DND-41 (cell line): Measurements from ENCODE around the gene MAPK1.

Source experiments
- EZH2 ChIP-seq: IDR thresholded peaks from 3 replicates; pipeline ENCODE4 v1.6.1; 2012; ENCODE audit warnings: borderline replicate concordance, low read depth, mild to moderate bottlenecking, moderate library complexity, low read length, inconsistent platforms; ENCODE audit not compliant: severe bottlenecking
- TF ChIP-seq, protein P1 (sequence below): IDR thresholded peaks from 2 replicates; pipeline ENCODE4 v1.5.1; 2012; ENCODE audit warnings: borderline replicate concordance, low read length, moderate library complexity, mild to moderate bottlenecking; ENCODE audit not compliant: poor library complexity, severe bottlenecking; ENCODE audit errors: extremely low read depth

- TF ChIP-seq, protein P1, sequence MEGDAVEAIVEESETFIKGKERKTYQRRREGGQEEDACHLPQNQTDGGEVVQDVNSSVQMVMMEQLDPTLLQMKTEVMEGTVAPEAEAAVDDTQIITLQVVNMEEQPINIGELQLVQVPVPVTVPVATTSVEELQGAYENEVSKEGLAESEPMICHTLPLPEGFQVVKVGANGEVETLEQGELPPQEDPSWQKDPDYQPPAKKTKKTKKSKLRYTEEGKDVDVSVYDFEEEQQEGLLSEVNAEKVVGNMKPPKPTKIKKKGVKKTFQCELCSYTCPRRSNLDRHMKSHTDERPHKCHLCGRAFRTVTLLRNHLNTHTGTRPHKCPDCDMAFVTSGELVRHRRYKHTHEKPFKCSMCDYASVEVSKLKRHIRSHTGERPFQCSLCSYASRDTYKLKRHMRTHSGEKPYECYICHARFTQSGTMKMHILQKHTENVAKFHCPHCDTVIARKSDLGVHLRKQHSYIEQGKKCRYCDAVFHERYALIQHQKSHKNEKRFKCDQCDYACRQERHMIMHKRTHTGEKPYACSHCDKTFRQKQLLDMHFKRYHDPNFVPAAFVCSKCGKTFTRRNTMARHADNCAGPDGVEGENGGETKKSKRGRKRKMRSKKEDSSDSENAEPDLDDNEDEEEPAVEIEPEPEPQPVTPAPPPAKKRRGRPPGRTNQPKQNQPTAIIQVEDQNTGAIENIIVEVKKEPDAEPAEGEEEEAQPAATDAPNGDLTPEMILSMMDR: no peak
- TF ChIP-seq EZH2: no peak
Observed at GRCh38 chr22:21707677-21708076, 159.8 kb downstream of the MAPK1 start.
